ENCODE results near the gene SGSH.

DNA sequence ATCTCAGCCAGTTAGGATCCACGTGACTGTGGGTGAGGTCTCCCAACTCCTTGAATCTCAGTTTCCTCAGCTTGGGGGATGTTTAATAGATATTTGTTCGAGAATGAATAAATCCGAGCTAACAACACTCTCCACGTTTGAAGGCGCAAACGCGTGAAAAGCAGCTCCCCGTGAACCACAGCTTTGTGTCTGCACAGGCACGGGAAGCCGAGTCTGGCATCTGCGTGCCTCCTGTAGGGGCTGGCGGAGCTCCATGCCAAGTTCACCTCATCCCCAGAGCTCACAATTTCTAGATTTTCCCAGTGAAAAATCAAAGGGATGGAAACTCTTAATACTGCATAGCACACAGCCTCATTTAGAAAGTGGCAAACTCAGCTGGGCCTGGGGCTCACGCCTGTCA is 14.3 kb downstream of the SGSH start:
- TF ChIP-seq, protein P1, sequence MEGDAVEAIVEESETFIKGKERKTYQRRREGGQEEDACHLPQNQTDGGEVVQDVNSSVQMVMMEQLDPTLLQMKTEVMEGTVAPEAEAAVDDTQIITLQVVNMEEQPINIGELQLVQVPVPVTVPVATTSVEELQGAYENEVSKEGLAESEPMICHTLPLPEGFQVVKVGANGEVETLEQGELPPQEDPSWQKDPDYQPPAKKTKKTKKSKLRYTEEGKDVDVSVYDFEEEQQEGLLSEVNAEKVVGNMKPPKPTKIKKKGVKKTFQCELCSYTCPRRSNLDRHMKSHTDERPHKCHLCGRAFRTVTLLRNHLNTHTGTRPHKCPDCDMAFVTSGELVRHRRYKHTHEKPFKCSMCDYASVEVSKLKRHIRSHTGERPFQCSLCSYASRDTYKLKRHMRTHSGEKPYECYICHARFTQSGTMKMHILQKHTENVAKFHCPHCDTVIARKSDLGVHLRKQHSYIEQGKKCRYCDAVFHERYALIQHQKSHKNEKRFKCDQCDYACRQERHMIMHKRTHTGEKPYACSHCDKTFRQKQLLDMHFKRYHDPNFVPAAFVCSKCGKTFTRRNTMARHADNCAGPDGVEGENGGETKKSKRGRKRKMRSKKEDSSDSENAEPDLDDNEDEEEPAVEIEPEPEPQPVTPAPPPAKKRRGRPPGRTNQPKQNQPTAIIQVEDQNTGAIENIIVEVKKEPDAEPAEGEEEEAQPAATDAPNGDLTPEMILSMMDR (IDR thresholded peaks at IDR 0.05; ENCODE audit: insufficient read depth, low read length, poor library complexity, severe bottlenecking): no peak
- no peak for TF ChIP-seq EZH2phosphoT487 (conservative IDR thresholded peaks at IDR 0.05; ENCODE audit: low read length)
